HUES64 (cell line): ENCODE measurements around the gene APMAP.

Experiments used
- H3K27ac ChIP-seq: 2 replicates; pipeline ENCODE4 v1.7.0; 2013; ENCODE audit warnings: low read depth, low read length, inconsistent platforms
- H3K27me3 ChIP-seq: 2 replicates; pipeline ENCODE4 v1.6.1; 2013; ENCODE audit warnings: mild to moderate bottlenecking, low read length; ENCODE audit not compliant: insufficient read depth
- H3K36me3 ChIP-seq: 2 replicates; pipeline ENCODE4 v1.6.1; 2013; ENCODE audit warnings: mild to moderate bottlenecking, low read length; ENCODE audit not compliant: insufficient read depth
- H3K4me1 ChIP-seq: 2 replicates; pipeline ENCODE4 v1.6.1; 2013; ENCODE audit warnings: mild to moderate bottlenecking, low read length, moderate library complexity; ENCODE audit not compliant: insufficient read depth
- H3K4me3 ChIP-seq: 2 replicates; pipeline ENCODE4 v1.5.1; 2013; ENCODE audit warnings: mild to moderate bottlenecking, low read length, moderate library complexity
- H3K9ac ChIP-seq: 2 replicates; pipeline ENCODE4 v1.6.1; 2013; ENCODE audit warnings: mild to moderate bottlenecking, low read depth, low read length
- H3K9me3 ChIP-seq: 2 replicates; pipeline ENCODE4 v1.6.1; 2013; ENCODE audit warnings: low read depth, low read length; ENCODE audit not compliant: insufficient read depth
- WGBS: fragments of 150-250, 120-280 bp; methylation state at CpG from one replicate; pipeline ENCODE4 v1.1.7; 2013; ENCODE audit warnings: missing lambda C conversion rate; 5-methylcytosine and 5-hydroxymethylcytosine counted together

APMAP gene

GRCh38 chr20:24961384-24962181 is 31.0 kb downstream of the APMAP start:
- 88% methylated on average over 20 of the region's 20 CpGs for WGBS
- no peak overlapping the region for H3K27ac ChIP-seq
- no peak overlapping the region for H3K9ac ChIP-seq
- no peaks in the 10 kb centered on the region for H3K27me3 ChIP-seq
- no peak overlapping the region for H3K4me3 ChIP-seq
- peaks cover 69% of the 10 kb centered on the region for H3K36me3 ChIP-seq
- H3K4me1 ChIP-seq: no peaks in the 10 kb centered on the region
- H3K9me3 ChIP-seq: no peaks in the 10 kb centered on the region

- no peak overlapping the region for H3K4me3 ChIP-seq
- H3K36me3 ChIP-seq: peaks cover 66% of the 10 kb centered on the region
- no peaks in the 10 kb centered on the region for H3K4me1 ChIP-seq
- no peaks in the 10 kb centered on the region for H3K9me3 ChIP-seq
- H3K9ac ChIP-seq: no peak overlapping the region
- no peak overlapping the region for H3K27ac ChIP-seq
- H3K27me3 ChIP-seq: no peaks in the 10 kb centered on the region
- 84% methylated on average over 2 of the region's 2 CpGs for WGBS
These were observed 31.7 kb downstream of the APMAP start for GRCh38 chr20:24960861-24961260.

- Histone ChIP-seq H3K9me3 (no peaks in the 10 kb centered on the region), H3K9ac (no peak overlapping the region), H3K36me3 (peaks cover 62% of the 10 kb centered on the region), H3K27me3 (no peaks in the 10 kb centered on the region), H3K4me3 (no peak overlapping the region), H3K4me1 (no peaks in the 10 kb centered on the region), H3K27ac (no peak overlapping the region)
- WGBS: 94% methylated on average over 10 of the region's 10 CpGs
These were observed 32.2 kb downstream of the APMAP start for GRCh38 chr20:24960302-24960801.

- H3K4me3 ChIP-seq: no peak overlapping the region
- no peak overlapping the region for H3K27ac ChIP-seq
- no peaks in the 10 kb centered on the region for H3K27me3 ChIP-seq
- H3K36me3 ChIP-seq: peaks cover 58% of the 10 kb centered on the region
- WGBS: 91% methylated on average over 14 of the region's 14 CpGs
- H3K9ac ChIP-seq: no peak overlapping the region
- no peaks in the 10 kb centered on the region for H3K4me1 ChIP-seq
- no peaks in the 10 kb centered on the region for H3K9me3 ChIP-seq
These were observed 32.8 kb downstream of the APMAP start for GRCh38 chr20:24959591-24960301.

GRCh38 chr20:24958506-24959385 is 33.8 kb downstream of the APMAP start:
- H3K9me3 ChIP-seq: no peaks in the 10 kb centered on the region
- no peak overlapping the region for H3K4me3 ChIP-seq
- H3K27me3 ChIP-seq: no peaks in the 10 kb centered on the region
- H3K27ac ChIP-seq: no peak overlapping the region
- H3K36me3 ChIP-seq: peaks cover 48% of the 10 kb centered on the region
- no peak overlapping the region for H3K9ac ChIP-seq
- 95% methylated on average over 19 of the region's 20 CpGs for whole genome bisulfite sequencing
- peaks cover 5% of the 10 kb centered on the region; the same call in 1 of the 2 replicates for H3K4me1 ChIP-seq

GRCh38 chr20:24957326-24958016 is 35.1 kb downstream of the APMAP start:
- Histone ChIP-seq H3K36me3 (peaks cover 35% of the 10 kb centered on the region), H3K27ac (no peak overlapping the region), H3K4me1 (peaks cover 5% of the 10 kb centered on the region; the same call in 1 of the 2 replicates), H3K27me3 (no peaks in the 10 kb centered on the region), H3K9ac (no peak overlapping the region), H3K4me3 (no peak overlapping the region), H3K9me3 (no peaks in the 10 kb centered on the region)
- WGBS: 88% methylated on average over 18 of the region's 18 CpGs

- H3K4me3 ChIP-seq: no peak overlapping the region
These were observed 36.3 kb downstream of the APMAP start for GRCh38 chr20:24956001-24956841.

GRCh38 chr20:24955045-24955444 is 37.5 kb downstream of the APMAP start:
- Histone ChIP-seq H3K27ac (no peak overlapping the region), H3K9me3 (no peaks in the 10 kb centered on the region), H3K36me3 (peaks cover 15% of the 10 kb centered on the region; the same call in 1 of the 2 replicates), H3K4me1 (peaks cover 5% of the 10 kb centered on the region; the same call in 1 of the 2 replicates), H3K27me3 (no peaks in the 10 kb centered on the region), H3K4me3 (no peak overlapping the region), H3K9ac (no peak overlapping the region)
- WGBS: 96% methylated on average over 3 of the region's 3 CpGs

More at GRCh38 chr20:24956001-24956841, 36.3 kb downstream of the APMAP start:
- Histone ChIP-seq H3K36me3 (peaks cover 24% of the 10 kb centered on the region; the same call in 1 of the 2 replicates), H3K27ac (no peak overlapping the region), H3K9ac (no peak overlapping the region), H3K4me1 (peaks cover 5% of the 10 kb centered on the region; the same call in 1 of the 2 replicates), H3K9me3 (no peaks in the 10 kb centered on the region), H3K27me3 (no peaks in the 10 kb centered on the region)
- WGBS: 92% methylated on average over 22 of the region's 22 CpGs

GRCh38 chr20:24954566-24954965 is 38.0 kb downstream of the APMAP start:
- Histone ChIP-seq H3K4me3 (no peak overlapping the region), H3K27ac (no peak overlapping the region), H3K9ac (no peak overlapping the region), H3K9me3 (no peaks in the 10 kb centered on the region), H3K4me1 (peaks cover 5% of the 10 kb centered on the region; the same call in 1 of the 2 replicates), H3K27me3 (no peaks in the 10 kb centered on the region), H3K36me3 (peaks cover 15% of the 10 kb centered on the region; the same call in 1 of the 2 replicates)
- no CpG with 5 or more reads among the region's 2 CpGs for WGBS
